Measurements from ENCODE around the gene STXBP3. TPM values are rescaled to one million over a fixed set of nuclear protein-coding genes. Genes with fewer than 3 reads are reported as not detected.

The STXBP3 gene
- total RNA-seq, 2 experiments from 2014 or later, result 46.3 to 48.1 TPM

- ATAC-seq (no peak), DNase-seq (no peak)
- H3K36me3 Mint-ChIP-seq, result no peaks in the 10 kb centered on the region
- H3K27ac Mint-ChIP-seq, result no peak overlapping the region
- peaks cover 8% of the 10 kb centered on the region for H3K27me3 Mint-ChIP-seq
- no peak overlapping the region for H3K4me3 Mint-ChIP-seq
- no peaks in the 10 kb centered on the region for H3K4me1 Mint-ChIP-seq
- no peaks in the 10 kb centered on the region for H3K9me3 Mint-ChIP-seq (ENCODE audit: low read depth)
- CTCF ChIA-PET, result no interaction called here
These were observed 99.0 kb downstream of the STXBP3 start for GRCh38 chr1:108845446-108845845.

DNA sequence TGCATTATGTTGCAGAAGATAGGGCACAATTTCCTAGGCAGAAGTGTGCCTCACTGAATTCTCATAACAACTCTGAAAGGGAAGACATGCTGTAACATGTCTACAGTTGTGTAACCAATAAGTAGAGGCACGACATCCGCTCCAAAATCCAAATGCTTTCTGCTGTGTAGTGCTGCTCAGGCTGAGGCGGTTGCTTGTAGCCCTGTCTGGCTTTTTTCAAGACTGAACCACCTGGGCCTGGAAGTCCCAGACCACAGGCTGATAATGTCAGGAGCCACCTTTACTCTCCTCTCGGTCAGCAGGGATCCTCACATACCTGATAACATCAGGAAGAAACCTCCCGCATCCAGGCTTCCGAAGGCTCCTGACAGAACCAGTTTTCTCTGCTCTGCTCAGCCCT is 99.5 kb downstream of the STXBP3 start:
- Mint-ChIP-seq H3K36me3 (no peaks in the 10 kb centered on the region), H3K9me3 (ENCODE audit: low read depth) (no peaks in the 10 kb centered on the region), H3K4me1 (no peaks in the 10 kb centered on the region), H3K4me3 (no peak overlapping the region), H3K27me3 (peaks cover 4% of the 10 kb centered on the region), H3K27ac (no peak overlapping the region)
- DNase-seq (no peak), ATAC-seq (no peak)
- CTCF ChIA-PET, result no interaction called here

DNA sequence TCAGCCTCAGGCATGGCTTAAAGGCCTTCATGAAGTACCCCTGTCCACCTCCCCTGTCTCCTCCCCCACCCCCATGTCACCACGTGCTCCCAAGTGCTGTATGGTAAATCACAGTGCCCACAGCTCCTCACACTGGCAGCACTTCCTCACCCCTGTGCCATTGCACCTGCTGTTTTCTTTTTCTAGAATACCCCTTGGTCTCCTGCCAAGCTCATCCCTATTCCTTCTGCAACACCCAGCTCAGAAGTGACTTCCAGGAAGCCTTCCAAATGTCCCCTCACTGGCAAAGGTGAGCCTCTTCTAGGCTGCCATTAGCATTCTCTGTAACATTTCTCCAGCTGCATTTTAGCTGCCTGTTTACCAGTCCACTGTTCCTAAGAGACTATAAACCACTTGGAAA is 101.0 kb downstream of the STXBP3 start:
- no peaks in the 10 kb centered on the region for H3K36me3 Mint-ChIP-seq
- CTCF ChIA-PET, result interaction anchor here (0.6 kb wide), 1 partner anchor 14 kb away, joined by 5 read pairs; no protein-coding TSS in a partner anchor
- DNase-seq (no peak), ATAC-seq (no peak)
- no peak overlapping the region for H3K4me3 Mint-ChIP-seq
- H3K4me1 Mint-ChIP-seq, result peaks cover 4% of the 10 kb centered on the region
- no peak overlapping the region for H3K27ac Mint-ChIP-seq
- no peaks in the 10 kb centered on the region for H3K9me3 Mint-ChIP-seq (ENCODE audit: low read depth)
- H3K27me3 Mint-ChIP-seq, result peaks cover 8% of the 10 kb centered on the region

- Mint-ChIP-seq H3K27ac (no peak overlapping the region), H3K4me3 (no peak overlapping the region), H3K27me3 (peaks cover 10% of the 10 kb centered on the region), H3K36me3 (no peaks in the 10 kb centered on the region), H3K4me1 (peaks cover 11% of the 10 kb centered on the region), H3K9me3 (ENCODE audit: low read depth) (no peaks in the 10 kb centered on the region)
- CTCF ChIA-PET, result interaction anchor here (0.7 kb wide), 1 partner anchor 20 kb away, joined by 3 read pairs; no protein-coding TSS in a partner anchor
- no peak for DNase-seq
- no peak for ATAC-seq
These were observed 102.3 kb downstream of the STXBP3 start for GRCh38 chr1:108848806-108849205.

DNA sequence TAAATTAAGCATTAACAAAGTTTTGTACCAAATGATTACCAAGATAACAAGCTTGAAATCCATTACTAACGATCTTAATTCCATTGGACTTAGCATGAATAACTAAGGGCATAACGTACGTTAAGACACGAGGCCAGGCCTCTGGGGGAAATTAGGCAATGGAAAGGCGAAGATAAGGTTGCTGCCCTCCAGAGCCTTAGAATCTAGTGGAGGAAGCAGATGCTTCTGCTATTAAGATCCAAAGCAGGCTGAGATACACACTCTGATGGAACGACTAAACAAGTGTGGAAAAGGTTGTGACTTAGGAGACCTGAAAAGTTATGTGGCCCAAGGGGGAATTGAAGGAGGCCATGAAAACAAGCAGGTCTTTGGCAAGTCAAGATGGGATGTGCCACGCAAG is 104.5 kb downstream of the STXBP3 start:
- no peak overlapping the region for H3K27ac Mint-ChIP-seq
- peaks cover 20% of the 10 kb centered on the region for H3K27me3 Mint-ChIP-seq
- no peak overlapping the region for H3K4me3 Mint-ChIP-seq
- H3K4me1 Mint-ChIP-seq, result peaks cover 11% of the 10 kb centered on the region
- no peaks in the 10 kb centered on the region for H3K9me3 Mint-ChIP-seq (ENCODE audit: low read depth)
- ATAC-seq (no peak), DNase-seq (no peak)
- CTCF ChIA-PET, result interaction anchor here (1.0 to 2.5 kb wide), 4 partner anchors 14 to 236 kb away, joined by 3 to 9 read pairs (median 8); no protein-coding TSS in a partner anchor
- H3K36me3 Mint-ChIP-seq, result no peaks in the 10 kb centered on the region

GRCh38 chr1:108851567-108851966 is 105.1 kb downstream of the STXBP3 start:
- H3K36me3 Mint-ChIP-seq, result no peaks in the 10 kb centered on the region
- H3K27me3 Mint-ChIP-seq, result peaks cover 22% of the 10 kb centered on the region
- no peaks in the 10 kb centered on the region for H3K9me3 Mint-ChIP-seq (ENCODE audit: low read depth)
- no peak overlapping the region for H3K4me3 Mint-ChIP-seq
- H3K27ac Mint-ChIP-seq, result no peak overlapping the region
- no peak for DNase-seq
- CTCF ChIA-PET, result interaction anchor here (1.2 to 2.5 kb wide), 5 partner anchors 13 to 100 kb away, joined by 3 to 9 read pairs (median 6); no protein-coding TSS in a partner anchor
- ATAC-seq, result no peak
- peaks cover 11% of the 10 kb centered on the region for H3K4me1 Mint-ChIP-seq

GRCh38 chr1:108852221-108852975 is 105.9 kb downstream of the STXBP3 start:
- ATAC-seq (peak; percentile 33), DNase-seq (no peak)
- CTCF ChIA-PET, result interaction anchor here (0.9 to 2.5 kb wide), 6 partner anchors 13 to 101 kb away, joined by 3 to 9 read pairs (median 4); no protein-coding TSS in a partner anchor
- Mint-ChIP-seq H3K4me1 (peaks cover 11% of the 10 kb centered on the region), H3K36me3 (no peaks in the 10 kb centered on the region), H3K4me3 (no peak overlapping the region), H3K27me3 (peaks cover 27% of the 10 kb centered on the region), H3K27ac (peak overlapping the region; percentile 44), H3K9me3 (ENCODE audit: low read depth) (no peaks in the 10 kb centered on the region)

GRCh38 chr1:108854221-108855019 is 107.9 kb downstream of the STXBP3 start:
- Mint-ChIP-seq H3K27ac (no peak overlapping the region), H3K4me1 (peaks cover 11% of the 10 kb centered on the region), H3K4me3 (no peak overlapping the region), H3K9me3 (ENCODE audit: low read depth) (no peaks in the 10 kb centered on the region), H3K36me3 (no peaks in the 10 kb centered on the region), H3K27me3 (peaks cover 41% of the 10 kb centered on the region)
- DNase-seq, result no peak
- CTCF ChIA-PET, result no interaction called here
- ATAC-seq, result no peak

- Mint-ChIP-seq H3K27ac (no peak within 1 kb of the TSS), H3K36me3 (no peaks in the 10 kb centered on the region), H3K4me3 (no peak within 1 kb of the TSS), H3K4me1 (peaks cover 11% of the 10 kb centered on the region), H3K9me3 (ENCODE audit: low read depth) (no peaks in the 10 kb centered on the region), H3K27me3 (peaks cover 37% of the 10 kb centered on the region)
- ATAC-seq (no peak), DNase-seq (no peak)
- CTCF ChIA-PET, result interaction anchor here (0.8 to 1.0 kb wide), 2 partner anchors 26 to 28 kb away, joined by 3 read pairs; no protein-coding TSS in a partner anchor
These were observed 110.5 kb downstream of the STXBP3 start, which contains the start of gene AKNAD1 for GRCh38 chr1:108856994-108857393. AKNAD1 (minus strand) TSS chr1:108857094; CDS start chr1:108852664, 4,430 bp downstream.

DNA sequence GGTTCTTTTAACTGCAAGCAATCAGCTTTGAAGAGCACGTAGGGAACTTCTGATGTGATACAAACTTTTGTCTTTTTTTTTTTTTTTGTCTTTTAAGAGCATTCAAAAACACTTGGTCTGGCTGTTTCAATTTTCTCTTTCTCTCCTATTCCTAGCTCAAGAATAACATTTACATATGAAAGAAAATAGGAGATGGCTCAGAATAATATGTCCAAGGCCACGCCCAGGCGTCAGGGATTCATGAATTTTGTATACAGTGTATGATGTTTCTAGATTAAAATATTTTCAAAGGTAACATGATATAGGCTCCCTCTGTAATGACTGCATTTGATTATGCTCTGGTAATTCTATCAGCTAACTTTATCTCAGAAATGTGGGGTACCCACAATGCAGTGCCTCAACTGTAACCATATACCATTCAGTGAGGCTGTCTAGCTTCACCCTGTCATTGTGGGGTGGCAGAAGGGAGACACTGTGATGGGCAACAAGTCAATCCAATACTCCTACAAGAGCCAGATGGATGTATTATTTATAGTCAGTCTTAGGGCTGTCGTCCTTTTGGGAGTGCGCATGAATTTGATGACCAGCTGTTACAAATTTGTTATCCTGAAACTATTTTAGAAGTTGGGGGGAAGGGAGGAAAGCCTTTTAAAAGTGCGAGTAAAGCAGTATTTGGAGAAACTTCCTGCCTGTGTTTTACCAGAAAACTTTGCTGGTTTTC is 111.9 kb downstream of the STXBP3 start:
- peaks cover 31% of the 10 kb centered on the region for H3K27me3 Mint-ChIP-seq
- CTCF ChIA-PET, result interaction anchor here (0.7 to 1.5 kb wide), 4 partner anchors 9 to 69 kb away, joined by 3 to 6 read pairs (median 4); no protein-coding TSS in a partner anchor
- H3K4me1 Mint-ChIP-seq, result peaks cover 4% of the 10 kb centered on the region
- H3K4me3 Mint-ChIP-seq, result no peak overlapping the region
- DNase-seq (no peak), ATAC-seq (no peak)
- H3K9me3 Mint-ChIP-seq (ENCODE audit: low read depth), result no peaks in the 10 kb centered on the region
- H3K36me3 Mint-ChIP-seq, result no peaks in the 10 kb centered on the region
- H3K27ac Mint-ChIP-seq, result no peak overlapping the region
